G401 (cell line): ENCODE results near the gene SDK2. TPM values are rescaled to one million over a fixed set of nuclear protein-coding genes. Genes with fewer than 3 reads are reported as not detected.

Source experiments
- DNase-seq: peaks from one replicate; pipeline ENCODE4 v3.0.0-alpha.2; 2015; ENCODE audit warnings: low spot score
- in situ Hi-C: cut with HindIII; loops from 2 replicates; pipeline ENCODE4 v1.10.0; 2016; ENCODE audit warnings: low sequenced_read_pairs, mixed read lengths
- total RNA-seq: library from RNA; depleted of rRNA; stranded (reverse); fragments of >200 nt; shearing (Covaris generic); gene quantifications from 2 replicates; pipeline ENCODE4 v1.2.3, GENCODE V29; 2014

Gene SDK2
- total RNA-seq, 1 experiment from 2014 or later, result 0.10 TPM

DNA sequence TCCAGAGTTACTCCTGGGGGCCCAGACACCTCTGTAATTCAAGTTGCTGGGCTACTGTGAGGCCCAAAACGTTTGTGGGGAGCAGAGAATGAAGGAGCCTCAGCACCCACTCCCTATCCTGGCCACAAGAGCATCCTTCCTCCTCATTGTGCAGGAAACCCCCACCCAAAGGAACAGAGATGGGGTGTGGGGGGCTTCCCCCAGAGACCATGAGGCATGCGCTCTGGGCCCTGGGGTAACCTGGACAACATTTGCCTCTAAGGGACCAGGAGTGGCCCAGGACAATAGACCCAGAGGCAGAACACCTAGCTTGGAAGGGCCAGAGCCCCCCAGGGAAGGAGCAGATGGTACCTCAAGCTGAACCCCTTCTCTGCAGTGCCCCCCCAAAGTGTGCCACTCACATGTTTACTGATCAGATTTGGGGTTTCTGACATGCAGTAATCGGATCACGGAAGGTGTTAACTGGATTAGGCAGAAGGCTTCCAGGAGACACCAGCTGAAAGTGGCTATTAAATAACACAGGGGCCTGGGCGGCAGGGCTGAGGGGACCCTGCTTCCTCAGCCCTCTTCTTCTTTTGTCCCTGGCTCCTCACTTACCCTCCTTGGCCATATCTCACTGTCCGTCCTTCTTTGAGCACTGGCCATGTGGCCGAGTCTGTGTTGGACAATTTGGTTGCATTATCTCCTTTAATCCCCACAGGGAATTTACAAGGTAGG, 50.8 kb downstream of the SDK2 start:
- in situ Hi-C loops, result no loop called here
- DNase-seq, result no peak

DNA sequence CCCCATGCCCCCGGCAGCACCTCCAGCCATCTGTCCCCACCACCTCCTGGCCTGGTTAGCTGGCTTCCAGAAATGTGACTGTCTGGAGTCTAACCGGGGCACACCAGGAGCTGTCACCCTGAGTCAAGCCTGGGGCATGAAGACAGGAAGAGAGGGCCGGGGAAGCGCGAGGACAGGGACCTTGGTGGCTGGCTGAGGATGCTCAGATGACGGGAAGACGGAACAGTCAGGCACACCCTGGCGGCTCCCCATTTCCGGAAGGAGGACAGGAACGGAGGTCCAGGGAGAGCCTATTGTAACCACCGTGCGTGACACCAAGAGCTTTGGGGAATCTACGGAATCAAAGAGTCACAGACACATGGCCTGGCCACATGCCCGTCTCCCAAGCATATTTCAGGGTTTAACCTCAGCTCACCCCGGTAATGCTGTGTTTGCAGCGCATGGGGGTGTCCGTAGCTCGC, 51.7 kb downstream of the SDK2 start:
- in situ Hi-C loops, result no loop called here
- DNase-seq, result peak; percentile 72

DNA sequence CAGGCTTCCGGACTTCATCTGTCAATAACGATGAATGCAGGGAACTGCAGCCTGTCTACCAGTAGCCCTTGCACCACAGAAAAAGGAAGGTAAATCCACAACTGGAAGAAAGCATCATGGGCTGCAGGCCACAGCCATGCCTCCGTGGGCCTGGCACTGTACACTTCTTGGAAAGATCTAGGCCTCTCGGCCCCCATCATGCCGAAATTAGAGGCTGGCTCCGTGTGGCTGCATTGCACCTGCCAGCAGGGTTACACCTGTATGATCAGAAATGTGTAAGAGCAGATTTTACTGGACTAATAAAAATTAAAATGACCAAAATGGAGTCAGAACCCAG, 52.2 kb downstream of the SDK2 start:
- in situ Hi-C loops, result no loop called here
- no peak for DNase-seq

- in situ Hi-C loops, result no loop called here
- no peak for DNase-seq
Observed at GRCh38 chr17:73591296-73592078, 52.8 kb downstream of the SDK2 start.

- no peak for DNase-seq
- in situ Hi-C loops, result no loop called here
Observed at GRCh38 chr17:73589363-73589980, 54.8 kb downstream of the SDK2 start.

- DNase-seq, result no peak
- in situ Hi-C loops, result no loop called here
Observed at GRCh38 chr17:73588891-73589290, 55.4 kb downstream of the SDK2 start.

- DNase-seq, result no peak
- in situ Hi-C loops, result no loop called here
Observed at GRCh38 chr17:73588301-73588846, 55.9 kb downstream of the SDK2 start.

GRCh38 chr17:73586921-73587602, 57.2 kb downstream of the SDK2 start:
- no peak for DNase-seq
- in situ Hi-C loops, result no loop called here

- in situ Hi-C loops, result no loop called here
- DNase-seq, result no peak
Observed at GRCh38 chr17:73586275-73586832, 57.9 kb downstream of the SDK2 start.

- in situ Hi-C loops, result no loop called here
- no peak for DNase-seq
Observed at GRCh38 chr17:73585583-73585982, 58.7 kb downstream of the SDK2 start.

DNA sequence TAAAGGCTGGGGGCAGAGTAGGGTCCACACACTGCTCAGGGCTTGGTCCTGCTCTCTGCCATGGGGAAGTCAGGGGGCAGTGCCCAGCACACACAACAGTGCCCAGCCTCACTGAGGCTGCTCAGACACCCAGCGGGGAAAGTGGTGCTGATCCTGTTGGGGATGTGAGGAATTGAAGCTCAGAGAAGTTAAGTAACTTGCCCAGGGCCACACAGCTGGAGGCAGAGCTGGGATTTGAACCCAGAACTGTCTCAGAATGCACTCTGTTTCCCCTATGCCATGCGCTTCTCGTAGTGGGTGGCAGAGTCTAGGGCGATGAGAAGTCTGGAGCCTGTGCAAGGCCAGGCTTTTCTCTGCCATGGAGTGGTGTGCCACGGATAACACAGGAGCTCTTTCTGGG, 59.3 kb downstream of the SDK2 start:
- DNase-seq, result no peak
- in situ Hi-C loops, result no loop called here

DNA sequence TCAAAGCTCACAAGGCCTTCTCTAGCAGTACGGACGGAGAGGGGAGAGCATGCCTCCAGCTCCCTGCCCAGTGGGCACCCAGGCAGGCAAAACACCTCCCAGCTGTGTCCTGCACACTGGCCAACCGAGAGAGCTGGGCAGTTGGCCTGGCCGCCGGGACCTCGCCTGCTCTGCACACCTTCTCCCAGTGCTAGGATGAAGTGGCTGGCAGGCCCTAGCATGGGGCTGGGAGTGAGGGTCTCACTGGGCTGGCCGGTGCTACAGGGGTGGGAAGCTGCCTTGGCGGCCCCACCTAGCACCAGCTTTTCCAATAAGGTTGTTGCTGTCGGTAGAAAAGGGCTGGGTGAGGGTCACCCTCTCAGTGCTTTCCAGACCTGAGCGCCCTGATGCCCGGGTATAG, 60.2 kb downstream of the SDK2 start:
- in situ Hi-C loops, result no loop called here
- DNase-seq, result no peak

DNA sequence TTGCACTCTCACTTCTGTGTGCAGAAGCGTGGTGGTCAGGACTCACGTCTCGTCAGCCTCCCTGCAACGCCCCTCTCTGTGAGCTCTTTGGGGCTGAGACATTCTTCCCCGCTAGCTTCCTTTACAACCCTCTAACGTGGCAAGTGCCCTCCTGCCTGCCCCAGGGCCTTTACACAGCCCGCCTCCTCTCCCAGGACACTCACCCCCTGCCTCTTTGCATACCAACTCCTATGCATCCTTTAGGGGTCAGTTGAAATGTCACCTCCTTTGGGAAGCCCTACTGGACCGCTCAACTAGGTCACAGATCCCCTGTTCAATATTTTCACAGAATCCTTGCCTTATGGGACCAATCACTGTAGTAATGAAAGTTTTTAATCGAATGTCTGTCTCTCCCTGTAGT, 61.4 kb downstream of the SDK2 start:
- in situ Hi-C loops, result no loop called here
- no peak for DNase-seq

GRCh38 chr17:73582359-73582758, 61.9 kb downstream of the SDK2 start:
- in situ Hi-C loops, result no loop called here
- no peak for DNase-seq

GRCh38 chr17:73581379-73581778, 62.9 kb downstream of the SDK2 start:
- in situ Hi-C loops, result no loop called here
- DNase-seq, result no peak

DNA sequence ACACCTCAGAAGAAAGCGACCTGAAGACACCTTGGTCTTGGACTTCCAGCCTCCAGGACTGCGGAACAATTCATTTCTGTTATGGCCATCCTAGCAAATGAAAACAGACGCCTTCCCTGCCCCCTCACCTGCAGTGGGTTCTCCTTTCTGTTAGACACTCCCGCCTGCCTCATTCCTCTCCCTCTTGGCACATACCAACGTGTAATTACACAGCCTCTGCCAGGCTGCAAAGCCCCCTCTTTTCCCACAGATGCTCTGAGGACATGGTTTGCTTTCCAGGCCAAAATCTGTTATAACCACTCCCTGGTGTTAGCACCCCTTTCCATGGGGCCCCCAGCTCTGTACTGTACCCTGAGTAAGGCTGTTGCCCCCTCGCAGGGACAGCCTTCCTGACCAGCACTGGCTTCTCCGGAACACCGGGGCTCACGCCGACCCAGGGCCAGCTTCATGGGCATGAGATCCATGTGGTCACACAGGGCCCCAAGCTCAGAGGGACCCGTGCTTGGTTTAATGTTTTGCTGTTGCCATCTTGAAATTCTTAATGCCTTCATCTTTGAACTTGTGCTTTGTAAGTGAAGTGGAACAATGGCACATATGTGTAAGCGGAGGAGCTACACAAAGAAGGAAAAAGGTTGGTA, 64.1 kb downstream of the SDK2 start:
- in situ Hi-C loops, result no loop called here
- no peak for DNase-seq

GRCh38 chr17:73576556-73577098, 67.6 kb downstream of the SDK2 start:
- no peak for DNase-seq
- in situ Hi-C loops, result no loop called here

DNA sequence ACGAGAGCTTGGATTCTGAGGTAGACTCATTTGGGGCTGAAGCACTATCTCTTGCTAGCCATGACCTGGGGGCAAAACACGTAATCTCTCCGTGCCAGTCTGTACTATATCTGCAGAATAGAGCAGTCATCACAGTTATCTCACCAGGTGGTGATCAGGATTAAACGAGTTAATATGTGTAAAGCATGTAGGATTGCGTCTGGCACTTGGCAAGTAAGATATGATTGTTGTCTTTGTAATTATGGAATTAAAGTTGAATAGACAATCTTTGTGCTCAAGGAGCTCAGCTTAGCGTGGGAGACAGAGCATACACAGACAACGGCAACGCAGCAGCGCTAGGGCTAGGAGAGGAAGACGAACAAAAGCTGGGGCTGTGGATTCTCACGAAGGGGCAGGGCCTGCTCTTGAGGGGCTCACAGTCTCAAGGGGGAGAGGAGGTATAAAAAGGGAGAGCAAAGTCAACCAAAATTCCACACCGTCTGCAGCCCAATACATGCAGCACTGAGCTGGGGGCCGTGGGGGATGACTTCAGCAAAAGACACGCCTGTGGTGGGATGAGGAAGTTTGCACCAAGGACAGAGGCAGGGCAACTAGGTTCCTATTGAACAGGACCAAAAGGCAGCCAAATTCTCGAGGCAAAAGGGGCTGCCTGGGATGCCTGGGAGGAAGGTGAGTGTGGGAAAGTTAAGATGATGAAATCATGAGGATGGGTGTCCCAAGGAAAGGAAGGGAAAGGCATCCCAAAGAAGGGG, 68.6 kb downstream of the SDK2 start:
- DNase-seq, result no peak
- in situ Hi-C loops, result no loop called here
